Fibroblast of the conjunctiva (primary cell): ENCODE measurements around the gene SPIRE2.
A peak's percentile ranks its signal among the peaks of the same experiment; 100 is the strongest.
"Not testable (repeated sequence)": the region's sequence is repeated elsewhere in the genome, so short reads cannot be mapped to it uniquely, and the experiment has no call there.

Experiments used
- DNase-seq: peaks from one replicate; pipeline ENCODE4 v3.0.0-alpha.2; 2010; ENCODE audit warnings: low read depth

SPIRE2 gene

GRCh38 chr16:89898201-89898967, 70.1 kb downstream of the SPIRE2 start:
- DNase-seq = no peak

- no peak for DNase-seq
Observed at GRCh38 chr16:89899879-89900481, 71.7 kb downstream of the SPIRE2 start.

- DNase-seq = no peak
Observed at GRCh38 chr16:89900885-89901284, 72.6 kb downstream of the SPIRE2 start.

GRCh38 chr16:89902980-89903379, 74.7 kb downstream of the SPIRE2 start:
- no peak for DNase-seq

- DNase-seq = no peak
Observed at GRCh38 chr16:89903908-89904515, 75.7 kb downstream of the SPIRE2 start.

GRCh38 chr16:89904606-89905510, 76.6 kb downstream of the SPIRE2 start:
- DNase-seq = no peak

- DNase-seq = no peak
Observed at GRCh38 chr16:89905511-89906139, 77.3 kb downstream of the SPIRE2 start.

- no peak for DNase-seq
Observed at GRCh38 chr16:89906140-89907025, 78.1 kb downstream of the SPIRE2 start.

GRCh38 chr16:89907055-89907814, 79.0 kb downstream of the SPIRE2 start:
- DNase-seq = no peak

- no peak for DNase-seq
Observed at GRCh38 chr16:89908236-89908635, 80.0 kb downstream of the SPIRE2 start.

GRCh38 chr16:89909777-89910716, 81.8 kb downstream of the SPIRE2 start:
- peak; percentile 65 for DNase-seq

- DNase-seq = no peak
Observed at GRCh38 chr16:89910717-89911354, 82.6 kb downstream of the SPIRE2 start.

- DNase-seq = no peak
Observed at GRCh38 chr16:89911375-89911774, 83.1 kb downstream of the SPIRE2 start.

GRCh38 chr16:89912143-89912542, 83.9 kb downstream of the SPIRE2 start:
- DNase-seq = no peak

- no peak for DNase-seq
Observed at GRCh38 chr16:89912627-89913026, 84.4 kb downstream of the SPIRE2 start.

- DNase-seq = no peak
Observed at GRCh38 chr16:89913408-89914387, 85.4 kb downstream of the SPIRE2 start.

- not testable (repeated sequence) for DNase-seq
Observed at GRCh38 chr16:89914642-89915285, 86.5 kb downstream of the SPIRE2 start.
